HG03175 (cell line): ENCODE measurements around the gene SEMA3F.

Experiments
- ATAC-seq: cut with Tn5 transposase; IDR thresholded peaks from one replicate; pipeline ENCODE4 v1.9.1; 2021; ENCODE audit warnings: mild to moderate bottlenecking, moderate library complexity; ENCODE audit not compliant: unreplicated experiment

SEMA3F gene

GRCh38 chr3:50154840-50155490 is at the start of gene SEMA3F:
TSS of gene SEMA3F (plus strand) at chr3:50155324. CDS start at chr3:50159623, 4,299 bp downstream.
- ATAC-seq: peak; percentile 61

- peak; percentile 56 for ATAC-seq
These were observed 43.4 kb upstream of the SEMA3F start for GRCh38 chr3:50111757-50112156.

GRCh38 chr3:50112462-50112861 is 42.7 kb upstream of the SEMA3F start:
- no peak for ATAC-seq

GRCh38 chr3:50117120-50117519 is 38.0 kb upstream of the SEMA3F start:
- no peak for ATAC-seq

GRCh38 chr3:50118237-50118636 is 36.9 kb upstream of the SEMA3F start:
- no peak for ATAC-seq

- no peak for ATAC-seq
These were observed 35.3 kb upstream of the SEMA3F start for GRCh38 chr3:50119786-50120185.

- ATAC-seq: no peak
These were observed 34.6 kb upstream of the SEMA3F start for GRCh38 chr3:50120364-50121071.

- ATAC-seq: peak; percentile 63
These were observed 33.8 kb upstream of the SEMA3F start for GRCh38 chr3:50121072-50122032.

GRCh38 chr3:50122071-50122470 is 33.1 kb upstream of the SEMA3F start:
- no peak for ATAC-seq

GRCh38 chr3:50122661-50123391 is 32.3 kb upstream of the SEMA3F start:
- ATAC-seq: no peak

- no peak for ATAC-seq
These were observed 31.6 kb upstream of the SEMA3F start for GRCh38 chr3:50123394-50124051.

GRCh38 chr3:50124052-50124799 is 30.9 kb upstream of the SEMA3F start:
- no peak for ATAC-seq

GRCh38 chr3:50124800-50125178 is 30.3 kb upstream of the SEMA3F start:
- ATAC-seq: no peak

- ATAC-seq: no peak
These were observed 29.4 kb upstream of the SEMA3F start for GRCh38 chr3:50125541-50126286.

- ATAC-seq: no peak
These were observed 28.6 kb upstream of the SEMA3F start for GRCh38 chr3:50126287-50127211.

GRCh38 chr3:50127251-50127691 is 27.9 kb upstream of the SEMA3F start:
- no peak for ATAC-seq

- ATAC-seq: no peak
These were observed 27.1 kb upstream of the SEMA3F start for GRCh38 chr3:50128001-50128400.

- ATAC-seq: no peak
These were observed 24.7 kb upstream of the SEMA3F start for GRCh38 chr3:50130436-50130835.
